ENCODE measurements around the gene UBE2O.

DNA sequence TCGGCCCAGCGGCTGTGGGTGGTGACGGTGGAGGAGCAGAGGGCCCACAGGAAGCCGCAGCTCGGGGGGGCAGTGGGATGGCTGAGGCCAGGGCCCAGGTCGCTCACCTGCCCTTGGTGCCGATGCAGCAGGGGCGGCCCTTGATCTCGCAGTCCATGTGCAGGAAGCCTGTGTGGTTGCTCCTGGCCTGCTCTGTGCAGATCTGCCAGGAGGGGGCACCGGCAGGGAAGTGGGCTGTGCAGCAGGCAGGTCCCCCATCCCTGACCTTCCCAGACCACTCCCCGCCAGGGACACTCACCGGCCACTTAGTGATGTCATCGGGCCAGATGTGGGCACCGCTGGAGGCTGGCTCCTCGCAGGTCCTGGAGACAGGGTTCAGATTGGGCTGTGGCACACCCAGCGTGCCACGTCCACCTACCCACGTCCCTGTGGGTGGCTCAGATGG is 20.6 kb upstream of the UBE2O start:
- TF ChIP-seq, protein P1, sequence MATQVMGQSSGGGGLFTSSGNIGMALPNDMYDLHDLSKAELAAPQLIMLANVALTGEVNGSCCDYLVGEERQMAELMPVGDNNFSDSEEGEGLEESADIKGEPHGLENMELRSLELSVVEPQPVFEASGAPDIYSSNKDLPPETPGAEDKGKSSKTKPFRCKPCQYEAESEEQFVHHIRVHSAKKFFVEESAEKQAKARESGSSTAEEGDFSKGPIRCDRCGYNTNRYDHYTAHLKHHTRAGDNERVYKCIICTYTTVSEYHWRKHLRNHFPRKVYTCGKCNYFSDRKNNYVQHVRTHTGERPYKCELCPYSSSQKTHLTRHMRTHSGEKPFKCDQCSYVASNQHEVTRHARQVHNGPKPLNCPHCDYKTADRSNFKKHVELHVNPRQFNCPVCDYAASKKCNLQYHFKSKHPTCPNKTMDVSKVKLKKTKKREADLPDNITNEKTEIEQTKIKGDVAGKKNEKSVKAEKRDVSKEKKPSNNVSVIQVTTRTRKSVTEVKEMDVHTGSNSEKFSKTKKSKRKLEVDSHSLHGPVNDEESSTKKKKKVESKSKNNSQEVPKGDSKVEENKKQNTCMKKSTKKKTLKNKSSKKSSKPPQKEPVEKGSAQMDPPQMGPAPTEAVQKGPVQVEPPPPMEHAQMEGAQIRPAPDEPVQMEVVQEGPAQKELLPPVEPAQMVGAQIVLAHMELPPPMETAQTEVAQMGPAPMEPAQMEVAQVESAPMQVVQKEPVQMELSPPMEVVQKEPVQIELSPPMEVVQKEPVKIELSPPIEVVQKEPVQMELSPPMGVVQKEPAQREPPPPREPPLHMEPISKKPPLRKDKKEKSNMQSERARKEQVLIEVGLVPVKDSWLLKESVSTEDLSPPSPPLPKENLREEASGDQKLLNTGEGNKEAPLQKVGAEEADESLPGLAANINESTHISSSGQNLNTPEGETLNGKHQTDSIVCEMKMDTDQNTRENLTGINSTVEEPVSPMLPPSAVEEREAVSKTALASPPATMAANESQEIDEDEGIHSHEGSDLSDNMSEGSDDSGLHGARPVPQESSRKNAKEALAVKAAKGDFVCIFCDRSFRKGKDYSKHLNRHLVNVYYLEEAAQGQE (IDR thresholded peaks at IDR 0.05; ENCODE audit: low read depth, low read length) = no peak
- TF ChIP-seq, protein P2, sequence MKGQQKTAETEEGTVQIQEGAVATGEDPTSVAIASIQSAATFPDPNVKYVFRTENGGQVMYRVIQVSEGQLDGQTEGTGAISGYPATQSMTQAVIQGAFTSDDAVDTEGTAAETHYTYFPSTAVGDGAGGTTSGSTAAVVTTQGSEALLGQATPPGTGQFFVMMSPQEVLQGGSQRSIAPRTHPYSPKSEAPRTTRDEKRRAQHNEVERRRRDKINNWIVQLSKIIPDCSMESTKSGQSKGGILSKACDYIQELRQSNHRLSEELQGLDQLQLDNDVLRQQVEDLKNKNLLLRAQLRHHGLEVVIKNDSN (IDR thresholded peaks at IDR 0.05; ENCODE audit: borderline replicate concordance, low read depth) = no peak
- no peak for TF ChIP-seq FOXJ3 (CRISPR knock-in tag; IDR thresholded peaks at IDR 0.05)
- no peak for TF ChIP-seq POLR2AphosphoS5 (IDR thresholded peaks at IDR 0.05; ENCODE audit: low read depth, low read length)
- TF ChIP-seq TCF12 (IDR thresholded peaks at IDR 0.05) = no peak
- TF ChIP-seq, protein P3, sequence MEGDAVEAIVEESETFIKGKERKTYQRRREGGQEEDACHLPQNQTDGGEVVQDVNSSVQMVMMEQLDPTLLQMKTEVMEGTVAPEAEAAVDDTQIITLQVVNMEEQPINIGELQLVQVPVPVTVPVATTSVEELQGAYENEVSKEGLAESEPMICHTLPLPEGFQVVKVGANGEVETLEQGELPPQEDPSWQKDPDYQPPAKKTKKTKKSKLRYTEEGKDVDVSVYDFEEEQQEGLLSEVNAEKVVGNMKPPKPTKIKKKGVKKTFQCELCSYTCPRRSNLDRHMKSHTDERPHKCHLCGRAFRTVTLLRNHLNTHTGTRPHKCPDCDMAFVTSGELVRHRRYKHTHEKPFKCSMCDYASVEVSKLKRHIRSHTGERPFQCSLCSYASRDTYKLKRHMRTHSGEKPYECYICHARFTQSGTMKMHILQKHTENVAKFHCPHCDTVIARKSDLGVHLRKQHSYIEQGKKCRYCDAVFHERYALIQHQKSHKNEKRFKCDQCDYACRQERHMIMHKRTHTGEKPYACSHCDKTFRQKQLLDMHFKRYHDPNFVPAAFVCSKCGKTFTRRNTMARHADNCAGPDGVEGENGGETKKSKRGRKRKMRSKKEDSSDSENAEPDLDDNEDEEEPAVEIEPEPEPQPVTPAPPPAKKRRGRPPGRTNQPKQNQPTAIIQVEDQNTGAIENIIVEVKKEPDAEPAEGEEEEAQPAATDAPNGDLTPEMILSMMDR (IDR thresholded peaks at IDR 0.05) = peak; percentile 53
- no peak for TF ChIP-seq JUND (IDR thresholded peaks at IDR 0.05)
- TF ChIP-seq MEF2A (IDR thresholded peaks at IDR 0.05; ENCODE audit: borderline replicate concordance, low read depth) = no peak
- TF ChIP-seq RAD21 (IDR thresholded peaks at IDR 0.05; ENCODE audit: low read length) = peak; percentile 47
- no peak for TF ChIP-seq GABPA (IDR thresholded peaks at IDR 0.05; ENCODE audit: low read depth)
- TF ChIP-seq SMC3 (IDR thresholded peaks at IDR 0.05; ENCODE audit: low read depth, low read length) = peak; percentile 51; the same call in 1 of the 2 replicates

Data from SK-N-SH (cell line).